COLO668 (cell line): Measurements from ENCODE around the gene MSH2.

Experiments used
- DNase-seq: peaks from one replicate; lab custom pipeline; 2025; ENCODE audit not compliant: unreplicated experiment; lab: John Stamatoyannopoulos, UW

Gene MSH2

GRCh38 chr2:47504174-47504810 lies 101.3 kb downstream of the MSH2 start:
- no peak for DNase-seq

DNA sequence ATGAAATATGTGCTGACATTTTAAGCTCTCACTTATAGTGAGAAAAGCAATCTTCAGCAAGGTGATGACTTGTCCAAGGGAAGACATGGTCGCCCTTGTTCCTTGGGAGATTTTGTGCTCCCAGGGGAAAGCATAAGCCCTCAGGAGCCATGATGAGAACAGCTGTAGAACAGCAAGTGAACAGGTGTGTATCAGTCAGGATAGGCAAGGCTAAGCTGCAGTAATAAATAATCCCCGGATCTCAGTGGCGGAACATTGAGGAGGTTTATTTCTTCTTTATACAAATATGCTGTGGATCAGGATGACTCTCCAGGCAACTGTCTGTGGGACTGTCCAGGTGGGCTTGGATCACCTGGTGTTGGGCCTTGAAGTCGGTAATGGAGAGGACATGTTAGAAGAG lies 103.1 kb downstream of the MSH2 start:
- no peak for DNase-seq

GRCh38 chr2:47506436-47506835 lies 103.5 kb downstream of the MSH2 start:
- DNase-seq: no peak

- DNase-seq: no peak
Observed at GRCh38 chr2:47508080-47508479, 105.1 kb downstream of the MSH2 start.

- DNase-seq: no peak
Observed at GRCh38 chr2:47508641-47509040, 105.7 kb downstream of the MSH2 start.

- no peak for DNase-seq
Observed at GRCh38 chr2:47509250-47509649, 106.3 kb downstream of the MSH2 start.

DNA sequence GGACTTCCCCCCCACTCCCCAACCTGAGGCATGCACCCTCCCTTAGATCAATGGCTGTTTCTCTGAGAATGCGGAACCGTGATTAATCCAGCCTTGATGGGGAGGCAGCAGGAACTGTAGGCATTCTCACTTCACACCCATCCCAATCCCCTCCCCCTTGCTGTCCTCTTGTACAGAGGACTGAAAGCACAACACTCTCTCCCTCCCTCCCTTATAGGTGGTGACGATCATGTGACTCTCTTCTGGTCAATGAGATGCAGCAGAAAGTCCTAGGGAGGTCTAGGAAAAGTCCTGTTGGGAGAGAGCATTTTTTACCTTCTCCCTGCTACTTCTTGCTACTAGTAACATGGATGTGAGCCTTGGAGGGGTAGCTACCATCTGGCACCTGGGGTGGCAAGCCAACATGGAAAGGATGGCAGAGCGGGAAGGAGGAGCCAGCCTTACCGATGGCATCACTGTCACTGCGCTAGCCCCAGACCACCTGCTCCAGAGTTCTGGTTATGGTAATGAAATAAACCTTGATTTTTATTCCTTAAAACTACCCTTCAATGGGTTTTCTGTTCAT lies 106.9 kb downstream of the MSH2 start:
- DNase-seq: no peak

DNA sequence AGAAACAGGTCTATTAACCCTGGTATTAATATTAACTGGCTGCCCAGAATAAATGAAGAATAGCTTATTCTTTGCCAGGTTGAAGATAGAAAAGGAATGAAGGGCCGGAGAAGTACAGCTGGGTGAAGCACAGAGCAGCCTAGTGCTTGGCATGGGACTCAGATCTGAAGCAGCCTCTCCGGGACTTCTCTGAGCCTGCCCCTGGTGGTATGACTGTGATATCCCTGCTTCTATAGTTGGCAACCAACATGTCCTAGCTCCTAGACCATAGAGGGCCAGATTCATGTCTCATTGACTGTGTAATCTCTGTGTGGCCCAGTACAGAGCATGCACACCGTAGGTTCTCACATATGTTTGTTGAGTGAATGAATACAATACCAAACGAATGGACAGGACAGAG lies 107.8 kb downstream of the MSH2 start:
- no peak for DNase-seq

- DNase-seq: peak; percentile 19
Observed at GRCh38 chr2:47512581-47513083, 109.7 kb downstream of the MSH2 start.

DNA sequence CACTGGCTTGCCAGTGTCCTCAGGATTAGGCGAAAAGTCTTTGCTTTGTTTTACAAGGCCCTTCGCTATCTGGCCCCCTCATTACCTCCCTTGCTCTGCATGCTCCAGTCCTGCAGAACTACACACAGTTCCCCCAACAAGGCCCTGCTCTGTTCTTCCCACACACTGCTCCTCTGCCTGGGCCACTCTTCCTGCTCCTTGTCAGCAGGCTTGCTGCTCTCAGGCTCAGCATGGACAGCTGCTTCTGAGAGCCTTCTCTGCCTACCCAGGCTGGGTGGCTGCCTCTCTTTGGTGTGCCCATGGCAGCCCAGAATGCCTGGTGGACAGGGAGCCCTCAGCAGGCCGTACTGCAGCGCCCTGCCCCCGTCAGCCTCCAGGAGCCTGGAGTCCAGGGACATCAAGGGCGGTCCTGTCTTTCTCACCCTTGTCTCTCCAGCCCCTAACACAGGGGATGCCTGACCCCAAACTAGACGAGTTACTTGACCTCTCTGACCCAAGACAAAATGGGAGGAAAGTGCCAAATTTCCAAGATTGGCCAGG lies 111.1 kb downstream of the MSH2 start:
- no peak for DNase-seq

DNA sequence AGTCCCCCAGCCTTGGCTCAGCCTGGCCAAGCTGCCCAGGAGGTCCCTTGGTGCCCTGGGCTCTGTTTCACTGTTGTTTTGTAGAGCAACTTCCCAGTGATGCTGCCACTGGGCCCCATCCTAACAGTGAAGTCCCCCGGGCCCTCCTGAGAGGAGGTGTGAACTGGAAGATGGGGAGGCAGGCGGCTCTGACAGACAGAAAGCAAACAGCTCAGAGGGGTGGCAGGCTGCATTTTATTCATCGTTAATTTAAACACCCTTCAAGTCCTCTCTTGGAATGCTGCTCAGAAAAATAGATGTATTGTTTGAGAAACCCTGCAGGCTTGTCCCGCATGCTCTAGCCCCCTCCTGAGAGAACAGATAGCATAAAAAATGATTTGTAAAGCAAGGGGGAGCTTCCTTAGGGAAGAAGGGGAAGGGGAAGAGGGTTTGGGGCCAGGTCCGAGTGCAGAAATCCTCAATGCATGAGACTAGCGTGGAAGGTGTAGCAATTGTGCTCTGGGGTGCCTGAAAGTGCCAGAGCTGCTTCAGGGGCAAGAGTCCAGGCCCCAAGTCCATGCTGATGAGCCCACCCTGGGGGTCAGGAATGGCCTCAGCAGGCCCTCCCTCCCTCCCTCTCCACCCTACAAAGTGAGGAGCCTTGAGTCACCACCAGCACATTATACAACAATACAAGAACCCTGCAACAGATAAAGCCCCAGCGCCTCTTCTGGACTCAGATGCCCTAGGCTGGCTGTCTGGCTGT lies 113.6 kb downstream of the MSH2 start:
- no peak for DNase-seq

- no peak for DNase-seq
Observed at GRCh38 chr2:47518497-47519146, 115.7 kb downstream of the MSH2 start.

GRCh38 chr2:47519147-47519537 lies 116.2 kb downstream of the MSH2 start:
- no peak for DNase-seq

- DNase-seq: no peak
Observed at GRCh38 chr2:47519604-47520301, 116.8 kb downstream of the MSH2 start.

DNA sequence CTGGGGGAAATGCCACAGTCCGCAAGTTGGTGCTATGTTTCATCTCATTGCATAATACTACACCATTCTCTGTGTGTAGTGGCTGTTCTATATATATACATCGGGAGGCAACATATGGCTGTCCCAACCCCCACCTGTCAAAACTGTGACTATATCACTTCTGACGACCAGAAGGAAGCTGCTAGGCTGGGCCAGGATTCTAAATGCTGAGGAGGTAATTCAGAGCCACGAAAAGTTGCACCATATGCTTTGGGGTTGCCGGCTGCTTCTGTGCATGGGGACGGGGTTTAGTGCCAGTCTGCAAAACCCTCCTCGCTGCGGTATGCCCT lies 117.3 kb downstream of the MSH2 start:
- DNase-seq: no peak

GRCh38 chr2:47520825-47521665 lies 118.1 kb downstream of the MSH2 start:
- DNase-seq: peak; percentile 84

DNA sequence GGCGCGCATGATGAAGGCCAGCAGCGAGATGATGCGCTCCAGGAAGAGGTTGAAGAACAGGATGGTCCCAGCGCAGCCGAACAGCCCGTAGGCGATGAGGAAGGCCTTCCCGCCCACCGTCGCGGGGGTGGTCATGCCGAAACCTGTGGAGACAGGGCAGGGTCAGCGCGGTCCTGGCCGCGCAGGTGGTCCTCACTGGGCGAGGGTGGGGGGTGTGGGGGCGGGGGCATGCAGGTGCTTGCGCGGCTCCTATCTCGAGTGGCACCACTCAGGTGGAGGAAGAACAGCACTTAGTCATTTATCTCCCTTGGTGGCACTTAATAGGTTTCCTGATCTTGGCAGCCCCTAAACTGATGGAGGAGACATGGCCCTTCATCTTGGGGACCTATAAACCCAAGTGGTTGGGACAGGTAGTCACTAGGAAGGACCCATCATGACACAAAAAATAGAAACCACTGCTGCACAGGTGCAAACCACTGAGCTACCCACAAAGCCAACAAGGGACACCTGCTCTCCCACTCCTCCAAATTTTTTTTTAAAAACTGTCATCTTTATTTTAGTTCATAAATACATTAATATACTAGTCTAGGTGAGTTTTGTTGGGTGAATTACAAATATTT lies 118.8 kb downstream of the MSH2 start:
- DNase-seq: no peak

- no peak for DNase-seq
Observed at GRCh38 chr2:47525167-47525566, 122.2 kb downstream of the MSH2 start.

DNA sequence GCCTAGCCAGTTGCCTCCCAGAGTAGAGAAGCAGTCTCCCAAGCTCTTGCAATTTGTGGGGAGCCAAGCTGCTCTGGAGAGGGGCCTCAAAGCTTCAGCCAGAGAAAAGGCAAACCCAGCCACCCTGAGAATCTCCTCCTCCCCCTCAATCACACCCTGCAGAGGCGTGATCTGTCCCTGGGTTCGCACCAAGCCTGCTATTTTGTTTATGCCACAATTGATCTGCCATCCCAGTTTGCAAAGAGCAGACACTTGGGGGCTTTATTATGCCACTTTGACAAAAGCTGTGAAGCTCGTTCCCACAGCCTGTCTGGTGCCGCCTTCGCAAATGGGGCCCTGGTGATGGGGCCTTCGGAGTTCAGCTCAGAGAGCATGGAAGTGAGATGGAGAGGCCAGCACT lies 125.5 kb downstream of the MSH2 start:
- no peak for DNase-seq

GRCh38 chr2:47528874-47529273 lies 125.9 kb downstream of the MSH2 start:
- no peak for DNase-seq
